Measurements from ENCODE around the gene RGS17. TPM values are rescaled to one million over a fixed set of nuclear protein-coding genes. Genes with fewer than 3 reads are reported as not detected.

Gene RGS17
- total RNA-seq, 2 donors from 2014 or later: 0.28 TPM; not detected in 1

DNA sequence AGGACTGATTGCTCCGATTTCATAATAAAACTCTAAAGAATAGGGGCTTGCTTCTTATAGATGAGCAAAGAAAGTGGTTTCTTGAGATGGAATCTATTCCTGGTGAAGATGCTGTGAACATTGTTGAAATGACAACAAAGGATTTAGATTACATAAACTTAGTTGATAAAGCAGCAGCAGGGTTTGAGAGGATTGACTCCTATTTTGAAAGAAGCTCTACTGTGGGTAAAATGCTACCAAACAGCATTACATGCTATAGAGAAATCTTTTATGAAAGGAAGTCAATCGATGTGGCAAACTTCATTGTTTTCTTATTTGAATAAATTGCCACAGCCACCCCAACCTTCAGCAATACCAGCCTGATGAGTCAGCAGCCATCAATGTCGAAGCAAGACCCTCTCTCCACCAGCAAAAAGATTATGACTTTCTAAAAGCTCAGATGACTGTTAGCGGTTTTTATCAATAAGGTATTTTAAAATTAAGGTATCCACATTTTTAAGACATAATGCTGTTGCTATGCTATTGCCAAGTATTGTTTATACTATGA, 115.9 kb downstream of the RGS17 start:
- Histone ChIP-seq H3K4me1 (no peaks in the 10 kb centered on the region), H3K27me3 (no peaks in the 10 kb centered on the region), H3K27ac (no peak overlapping the region), H3K9me3 (no peaks in the 10 kb centered on the region), H3K36me3 (no peaks in the 10 kb centered on the region), H3K4me3 (no peak overlapping the region)
- no peak for DNase-seq (ENCODE audit: low spot score)
- TF ChIP-seq CTCF (IDR thresholded peaks at IDR 0.05): no peak

GRCh38 chr6:153013438-153013837, 117.6 kb downstream of the RGS17 start:
- no peak for TF ChIP-seq CTCF (IDR thresholded peaks at IDR 0.05)
- H3K4me3 ChIP-seq: no peak overlapping the region

GRCh38 chr6:153012856-153013255, 118.2 kb downstream of the RGS17 start:
- no peak for TF ChIP-seq CTCF (IDR thresholded peaks at IDR 0.05)

More at GRCh38 chr6:153013438-153013837, 117.6 kb downstream of the RGS17 start:
- Histone ChIP-seq H3K4me1 (no peaks in the 10 kb centered on the region), H3K9me3 (no peaks in the 10 kb centered on the region), H3K27me3 (no peaks in the 10 kb centered on the region), H3K36me3 (no peaks in the 10 kb centered on the region), H3K27ac (no peak overlapping the region)
- DNase-seq (ENCODE audit: low spot score): no peak

DNA sequence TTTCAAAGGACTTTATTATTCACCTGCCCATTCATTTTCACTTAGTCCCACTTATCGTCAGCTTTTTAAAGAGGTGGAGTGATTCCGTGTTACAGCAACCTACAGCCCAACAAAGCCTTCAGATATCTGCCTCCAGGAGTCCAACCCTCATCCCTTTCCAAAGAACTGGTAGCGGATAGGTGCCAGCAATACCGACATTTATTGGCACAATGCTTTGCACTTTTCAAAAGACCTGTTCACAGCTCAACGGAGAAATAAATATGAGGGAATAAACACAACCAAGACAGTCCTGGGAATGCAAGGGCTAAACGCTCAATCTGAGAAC, 127.8 kb downstream of the RGS17 start:
- Histone ChIP-seq H3K27ac (peak overlapping the region; percentile 90 to 91), H3K9me3 (no peaks in the 10 kb centered on the region), H3K27me3 (no peaks in the 10 kb centered on the region), H3K4me1 (peaks cover 0 to 36% of the 10 kb centered on the region in 2 donors), H3K4me3 (peak overlapping the region; percentile 67 to 73), H3K36me3 (peaks cover under 1% of the 10 kb centered on the region)
- no peak for TF ChIP-seq CTCF (IDR thresholded peaks at IDR 0.05)
- no peak for DNase-seq (ENCODE audit: low spot score)

More at GRCh38 chr6:153012856-153013255, 118.2 kb downstream of the RGS17 start:
- Histone ChIP-seq H3K27me3 (no peaks in the 10 kb centered on the region), H3K27ac (no peak overlapping the region), H3K4me1 (no peaks in the 10 kb centered on the region), H3K9me3 (no peaks in the 10 kb centered on the region), H3K36me3 (no peaks in the 10 kb centered on the region), H3K4me3 (no peak overlapping the region)
- no peak for DNase-seq (ENCODE audit: low spot score)

GRCh38 chr6:153002613-153003365, 128.3 kb downstream of the RGS17 start, which contains the start of gene MTRF1L:
MTRF1L (minus strand) TSS chr6:153002709; CDS start chr6:153002685, 24 bp downstream.
- peak within 1 kb of the TSS; percentile 67 to 73 for H3K4me3 ChIP-seq
- H3K27me3 ChIP-seq: no peaks in the 10 kb centered on the region
- DNase-seq (ENCODE audit: low spot score): peak; percentile 96
- peak within 1 kb of the TSS; percentile 90 to 91 for H3K27ac ChIP-seq
- H3K4me1 ChIP-seq: peaks cover 0 to 36% of the 10 kb centered on the region in 2 donors
- peaks cover 6% of the 10 kb centered on the region for H3K36me3 ChIP-seq
- no peak for TF ChIP-seq CTCF (IDR thresholded peaks at IDR 0.05)
- no peaks in the 10 kb centered on the region for H3K9me3 ChIP-seq
